Upper lobe of right lung (tissue), 1 donor: ENCODE results near the gene L1CAM. TPM values are rescaled to one million over a fixed set of nuclear protein-coding genes. Genes with fewer than 3 reads are reported as not detected.

Experiments
- ATAC-seq: fragments of 200-7000 bp; cut with Tn5 transposase; one replicate; pipeline ENCODE4 v1.9.1; 2020; ENCODE audit warnings: mild to moderate bottlenecking, moderate library complexity
- DNase-seq: peaks from one replicate; pipeline ENCODE4 v3.0.0-alpha.2; 2020
- H3K27ac ChIP-seq: fragments of 200-600 bp; one replicate; pipeline ENCODE4 v1.8.0; 2022
- H3K27me3 ChIP-seq: fragments of 200-600 bp; one replicate; pipeline ENCODE4 v1.8.0; 2022; ENCODE audit warnings: mild to moderate bottlenecking
- H3K36me3 ChIP-seq: fragments of 200-600 bp; one replicate; pipeline ENCODE4 v1.8.0; 2022
- H3K4me1 ChIP-seq: fragments of 200-600 bp; one replicate; pipeline ENCODE4 v1.8.0; 2022
- H3K4me3 ChIP-seq: fragments of 200-600 bp; one replicate; pipeline ENCODE4 v1.8.0; 2022; ENCODE audit warnings: mild to moderate bottlenecking
- H3K9me3 ChIP-seq: fragments of 200-600 bp; one replicate; pipeline ENCODE4 v1.8.0; 2022
- CTCF ChIP-seq: fragments of 200-600 bp; IDR thresholded peaks from one replicate; pipeline ENCODE4 v1.8.0; 2022; ENCODE audit warnings: antibody characterized with exemption
- intact Hi-C: fragments of 100-400 bp; cut with DNase I; formaldehyde crosslinking; loops from one replicate; pipeline ENCODE4 v1.11.0; 2022
- total RNA-seq: library from RNA; stranded (reverse); fragmentation: NEBNext Ultra II Directional; extraction: Animal tissue kit (Norgen Biotek cat#: 25700); gene quantifications from one replicate; pipeline ENCODE4 v1.2.1, GENCODE V29; 2021
- donor health status: DM: no; HTN: yes; CAD: no; lungs with severe emphysema.

The L1CAM gene
- total RNA-seq, 1 donor from 2014 or later, result 1.2 TPM

- Histone ChIP-seq H3K4me3 (no peak overlapping the region), H3K36me3 (no peaks in the 10 kb centered on the region), H3K9me3 (no peaks in the 10 kb centered on the region), H3K27ac (no peak overlapping the region), H3K4me1 (peaks cover 13% of the 10 kb centered on the region), H3K27me3 (no peaks in the 10 kb centered on the region)
- no peak for TF ChIP-seq CTCF
- intact Hi-C loops, result no loop called here
- ATAC-seq (no peak), DNase-seq (no peak)
These were observed 35.8 kb upstream of the L1CAM start for GRCh38 chrX:153921511-153922446.

DNA sequence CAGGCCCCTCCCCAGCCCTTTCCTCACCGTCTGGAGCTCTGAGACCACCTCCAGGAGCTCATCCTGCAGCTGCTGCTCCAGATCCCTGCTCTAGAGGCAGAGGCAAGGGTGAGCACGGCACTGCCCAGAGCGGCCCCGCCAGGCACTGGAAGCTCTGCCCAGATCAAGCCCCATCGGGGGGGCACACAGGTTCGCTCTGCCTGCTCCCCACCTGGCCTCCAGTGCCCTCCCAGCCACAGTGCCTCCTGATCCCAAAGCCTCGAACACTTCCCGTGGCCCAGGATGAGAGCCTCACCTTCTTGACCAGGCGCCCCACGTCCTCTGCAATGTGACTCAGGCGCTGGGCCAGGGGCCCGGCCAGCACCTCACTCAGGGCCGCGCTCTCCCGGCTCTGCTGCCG lies 35.1 kb upstream of the L1CAM start:
- TF ChIP-seq CTCF, result no peak
- DNase-seq (no peak), ATAC-seq (no peak)
- Histone ChIP-seq H3K4me3 (no peak overlapping the region), H3K36me3 (no peaks in the 10 kb centered on the region), H3K27ac (no peak overlapping the region), H3K9me3 (no peaks in the 10 kb centered on the region), H3K27me3 (no peaks in the 10 kb centered on the region), H3K4me1 (peaks cover 13% of the 10 kb centered on the region)
- intact Hi-C loops, result no loop called here

- TF ChIP-seq CTCF, result no peak
- DNase-seq, result no peak
- no peak for ATAC-seq
- H3K9me3 ChIP-seq, result no peaks in the 10 kb centered on the region
- no peak overlapping the region for H3K4me3 ChIP-seq
- peaks cover 13% of the 10 kb centered on the region for H3K4me1 ChIP-seq
- no peaks in the 10 kb centered on the region for H3K36me3 ChIP-seq
- H3K27ac ChIP-seq, result no peak overlapping the region
- intact Hi-C loops, result no loop called here
- no peaks in the 10 kb centered on the region for H3K27me3 ChIP-seq
These were observed 34.6 kb upstream of the L1CAM start for GRCh38 chrX:153920546-153920945.

DNA sequence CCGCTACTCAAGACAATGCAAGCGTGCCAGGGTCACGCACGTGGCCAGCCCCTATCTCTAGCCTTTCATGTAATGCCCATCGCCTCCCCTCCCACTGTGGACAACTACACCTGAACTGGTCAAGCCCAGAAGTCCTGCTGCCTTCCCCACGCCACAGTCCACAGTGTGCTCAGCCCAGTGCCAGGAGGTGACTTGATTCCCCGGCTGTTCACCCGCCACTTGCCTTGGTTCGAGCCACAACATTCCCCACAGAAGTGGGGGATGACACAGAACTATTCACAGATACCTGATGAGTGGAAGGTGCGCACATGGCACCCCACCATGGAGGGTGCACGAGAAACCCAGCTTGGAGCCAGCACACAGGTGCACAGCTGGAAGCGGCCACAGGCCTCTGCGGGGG lies 33.3 kb upstream of the L1CAM start:
- no peak for DNase-seq
- no peaks in the 10 kb centered on the region for H3K9me3 ChIP-seq
- TF ChIP-seq CTCF, result no peak
- no peaks in the 10 kb centered on the region for H3K27me3 ChIP-seq
- H3K27ac ChIP-seq, result no peak overlapping the region
- ATAC-seq, result no peak
- no peaks in the 10 kb centered on the region for H3K36me3 ChIP-seq
- no peak overlapping the region for H3K4me3 ChIP-seq
- H3K4me1 ChIP-seq, result peaks cover 13% of the 10 kb centered on the region
- intact Hi-C loops, result no loop called here

- DNase-seq (no peak), ATAC-seq (no peak)
- H3K36me3 ChIP-seq, result no peaks in the 10 kb centered on the region
- H3K27me3 ChIP-seq, result no peaks in the 10 kb centered on the region
- TF ChIP-seq CTCF, result no peak
- no peak overlapping the region for H3K27ac ChIP-seq
- intact Hi-C loops, result no loop called here
- peaks cover 4% of the 10 kb centered on the region for H3K4me1 ChIP-seq
- no peak overlapping the region for H3K4me3 ChIP-seq
- H3K9me3 ChIP-seq, result no peaks in the 10 kb centered on the region
These were observed 31.9 kb upstream of the L1CAM start for GRCh38 chrX:153917869-153918268.
